ENCODE results near the gene DCTN4. TPM values are rescaled to one million over a fixed set of nuclear protein-coding genes. Genes with fewer than 3 reads are reported as not detected.

Gene DCTN4
- total and polyA plus RNA-seq, 2 experiments from 2014 or later, result 15.4 to 41.8 TPM

GRCh38 chr5:150804388-150804787 lies 45.6 kb upstream of the DCTN4 start:
- no peaks in the 10 kb centered on the region for H3K27me3 ChIP-seq (ENCODE audit: insufficient read depth)
- no peaks in the 10 kb centered on the region for H3K4me1 ChIP-seq (ENCODE audit: insufficient read depth)
- H4K20me1 ChIP-seq (replicated peaks; ENCODE audit: insufficient read depth), result no peaks in the 10 kb centered on the region
- no peak overlapping the region for H3K4me3 ChIP-seq
- H3K4me1 Mint-ChIP-seq, result peaks cover 6% of the 10 kb centered on the region; the same call in 2 of the 3 replicates
- H3K36me3 ChIP-seq (ENCODE audit: insufficient read depth), result no peaks in the 10 kb centered on the region
- ATAC-seq (no peak), DNase-seq (ENCODE audit: low spot score) (no peak)
- H3K27ac ChIP-seq (ENCODE audit: low read depth), result no peak overlapping the region
- peaks cover under 1% of the 10 kb centered on the region; the same call in 1 of the 3 replicates for H3K9me3 Mint-ChIP-seq
- no peaks in the 10 kb centered on the region for H3K27me3 Mint-ChIP-seq (ENCODE audit: insufficient read depth, low read depth, poor library complexity)
- H2AFZ ChIP-seq, result no peak overlapping the region
- TF ChIP-seq EZH2phosphoT487 (IDR thresholded peaks at IDR 0.05; ENCODE audit: unreplicated experiment), result no peak
- no peak for TF ChIP-seq CTCF (conservative IDR thresholded peaks at IDR 0.05; ENCODE audit: low read depth in 2 of 2)
- TF ChIP-seq STAT1 (IDR thresholded peaks at IDR 0.05; ENCODE audit: unreplicated experiment), result no peak
- TF ChIP-seq CREB1 (CRISPR knock-in tag; IDR thresholded peaks at IDR 0.05; ENCODE audit: low read depth), result no peak
- no peak for TF ChIP-seq POLR2AphosphoS5 (IDR thresholded peaks at IDR 0.05; ENCODE audit: low read depth)
- TF ChIP-seq EZH2 (IDR thresholded peaks at IDR 0.05; ENCODE audit: low read depth, unreplicated experiment), result no peak
- TF ChIP-seq NANOG (IDR thresholded peaks at IDR 0.05; ENCODE audit: borderline replicate concordance), result no peak
- no peak for TF ChIP-seq ETS1 (IDR thresholded peaks at IDR 0.05)
- no peak for TF ChIP-seq REST (IDR thresholded peaks at IDR 0.05; ENCODE audit: unreplicated experiment)
- no peak for TF ChIP-seq ZNF114 (CRISPR knock-in tag; IDR thresholded peaks at IDR 0.05)
- H3K4me2 ChIP-seq, result no peak overlapping the region
- no peak overlapping the region for H3K27ac Mint-ChIP-seq
- no peak overlapping the region for H3K4me3 Mint-ChIP-seq
- H3F3A ChIP-seq (replicated peaks; ENCODE audit: low read depth), result no peaks in the 10 kb centered on the region
- no peaks in the 10 kb centered on the region for H3K9me2 ChIP-seq (ENCODE audit: insufficient read depth)
- no peaks in the 10 kb centered on the region for H3K79me2 ChIP-seq (replicated peaks; ENCODE audit: insufficient read depth)
- H3K36me3 Mint-ChIP-seq (ENCODE audit: low read depth), result no peaks in the 10 kb centered on the region
